GM20431 (cell line): Measurements from ENCODE around the gene GTPBP4.

Experiments used
- in situ Hi-C: fragments of 300-500 bp; cut with MseI, MboI; formaldehyde crosslinking; loops from one replicate; pipeline ENCODE4 v1.15.0; 2020; ENCODE audit warnings: low sequenced_read_pairs; ENCODE audit not compliant: unreplicated experiment

Gene GTPBP4

GRCh38 chr10:987870-988666, at the start of gene GTPBP4:
Gene GTPBP4, plus strand, starts transcription at chr10:988434. Its CDS starts 46 bp downstream, at chr10:988480.
- in situ Hi-C loops: no loop called here

DNA sequence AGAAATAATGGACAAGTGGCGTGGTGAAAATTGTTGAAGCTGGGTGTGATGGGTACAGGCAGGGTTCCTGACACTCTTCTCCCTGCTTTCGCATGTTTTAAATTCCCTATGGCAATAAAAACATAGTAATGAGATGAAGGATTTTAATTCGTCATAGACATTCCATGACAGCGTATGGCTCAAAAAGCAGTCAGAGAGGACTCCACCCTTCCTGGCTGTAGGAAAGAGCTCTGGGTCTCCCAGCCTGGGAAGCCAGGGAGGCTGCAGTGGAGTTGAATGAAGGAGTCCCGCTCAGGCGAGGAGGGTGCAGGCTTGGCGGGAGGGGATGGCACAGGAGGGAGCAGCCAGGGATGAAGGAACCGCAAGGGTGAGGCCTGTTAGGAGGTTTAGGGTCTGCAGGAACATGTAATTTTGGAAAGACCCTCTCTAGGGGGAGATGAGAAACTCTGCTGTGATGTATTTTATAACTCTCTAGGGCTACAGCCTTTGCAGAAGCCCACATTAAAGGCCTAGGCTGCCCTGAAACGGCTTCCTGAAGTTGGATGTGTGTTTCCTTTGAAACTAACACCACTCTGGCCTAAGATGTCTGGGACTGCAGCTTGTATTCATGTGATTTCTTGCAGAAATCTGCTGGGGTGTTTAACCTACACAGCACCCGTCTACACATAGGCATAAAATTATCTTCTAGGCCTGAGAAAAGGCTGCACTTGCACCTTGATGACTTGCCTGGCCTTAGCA, 49.1 kb upstream of the GTPBP4 start:
- in situ Hi-C loops: no loop called here

GRCh38 chr10:943334-944033, 44.8 kb upstream of the GTPBP4 start:
- in situ Hi-C loops: no loop called here

- in situ Hi-C loops: no loop called here
Observed at GRCh38 chr10:944034-944831, 44.0 kb upstream of the GTPBP4 start.

GRCh38 chr10:945778-946177, 42.5 kb upstream of the GTPBP4 start:
- in situ Hi-C loops: no loop called here

DNA sequence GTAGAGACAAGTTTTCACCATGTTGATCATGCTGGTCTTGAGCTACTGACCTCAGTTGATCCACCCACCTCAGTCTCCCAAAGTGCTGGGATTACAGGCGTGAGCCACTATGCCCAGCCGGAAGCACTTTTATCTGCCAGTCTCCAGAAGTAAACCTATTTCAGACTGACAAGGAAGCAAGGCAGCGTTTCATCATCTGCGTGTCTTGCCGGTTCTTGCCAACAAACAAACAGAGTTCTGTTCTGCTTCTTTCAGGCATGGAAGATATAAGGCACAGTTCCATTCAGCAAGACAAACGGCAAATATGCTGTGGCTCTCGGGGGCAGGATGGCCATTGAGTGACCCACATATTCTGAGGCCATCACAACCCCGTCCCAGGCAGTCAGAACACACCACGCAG, 41.2 kb upstream of the GTPBP4 start:
- in situ Hi-C loops: no loop called here

DNA sequence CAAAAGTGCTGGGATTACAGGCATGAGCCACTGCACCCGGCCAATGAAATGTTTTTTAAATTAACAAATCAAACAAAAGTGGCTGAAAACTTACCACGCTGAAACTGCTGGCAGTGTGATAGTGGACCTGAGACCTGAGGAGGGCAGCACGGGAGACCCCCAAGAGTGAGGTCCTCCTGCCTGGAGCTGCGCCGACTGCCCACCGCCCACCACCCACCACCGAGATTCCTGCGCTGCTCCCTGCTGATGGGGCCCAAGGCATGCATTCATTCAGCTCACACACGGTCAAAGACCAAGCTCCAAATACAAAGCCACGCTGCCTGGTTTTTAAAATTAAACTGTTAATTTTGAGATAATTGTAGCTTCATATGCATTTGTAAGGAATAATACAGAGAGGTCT, 40.4 kb upstream of the GTPBP4 start:
- in situ Hi-C loops: no loop called here

GRCh38 chr10:948347-948746, 39.9 kb upstream of the GTPBP4 start:
- in situ Hi-C loops: no loop called here

DNA sequence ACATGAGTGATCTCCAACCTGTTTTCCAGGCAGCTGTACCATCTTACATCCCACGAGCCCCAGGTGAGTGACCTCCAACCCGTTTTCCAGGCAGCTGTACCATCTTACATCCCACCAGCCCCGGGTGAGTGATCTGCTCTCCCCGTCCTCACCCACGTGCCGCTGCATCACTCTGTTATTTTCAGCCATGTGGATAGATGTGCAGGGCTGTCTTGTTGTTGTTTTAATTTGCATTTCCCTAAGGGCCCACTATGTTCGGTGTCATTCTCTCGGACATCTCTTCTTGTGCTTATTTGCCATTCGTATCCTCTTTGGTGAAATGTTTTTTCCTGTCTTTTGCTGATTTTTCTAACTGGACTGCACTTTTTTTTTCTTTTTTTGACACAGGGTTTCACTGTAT, 38.8 kb upstream of the GTPBP4 start:
- in situ Hi-C loops: no loop called here

GRCh38 chr10:953836-954235, 34.4 kb upstream of the GTPBP4 start:
- in situ Hi-C loops: no loop called here

- in situ Hi-C loops: no loop called here
Observed at GRCh38 chr10:954396-954795, 33.8 kb upstream of the GTPBP4 start.

GRCh38 chr10:955127-955819, 33.0 kb upstream of the GTPBP4 start:
- in situ Hi-C loops: no loop called here

GRCh38 chr10:955820-956217, 32.4 kb upstream of the GTPBP4 start:
- in situ Hi-C loops: no loop called here

DNA sequence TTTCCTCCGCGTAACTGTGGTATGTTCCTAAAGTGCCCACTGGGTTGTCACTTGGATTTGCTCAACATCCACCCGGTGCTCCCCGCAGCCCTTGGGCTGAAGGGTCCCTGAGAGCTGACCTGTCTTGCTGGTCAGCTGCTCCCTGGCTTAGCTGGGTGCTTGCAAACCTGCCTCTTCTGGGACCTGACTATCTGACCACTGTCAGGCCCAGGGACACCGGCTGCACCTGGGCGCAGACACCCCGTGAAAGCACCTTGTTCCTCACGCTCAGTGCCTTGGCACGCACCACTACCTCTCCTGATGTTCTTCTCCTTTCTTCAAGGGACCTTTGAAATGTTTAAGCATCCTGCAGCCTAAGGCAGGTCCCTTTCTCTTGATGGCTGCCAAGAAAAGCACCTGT, 30.1 kb upstream of the GTPBP4 start:
- in situ Hi-C loops: no loop called here

DNA sequence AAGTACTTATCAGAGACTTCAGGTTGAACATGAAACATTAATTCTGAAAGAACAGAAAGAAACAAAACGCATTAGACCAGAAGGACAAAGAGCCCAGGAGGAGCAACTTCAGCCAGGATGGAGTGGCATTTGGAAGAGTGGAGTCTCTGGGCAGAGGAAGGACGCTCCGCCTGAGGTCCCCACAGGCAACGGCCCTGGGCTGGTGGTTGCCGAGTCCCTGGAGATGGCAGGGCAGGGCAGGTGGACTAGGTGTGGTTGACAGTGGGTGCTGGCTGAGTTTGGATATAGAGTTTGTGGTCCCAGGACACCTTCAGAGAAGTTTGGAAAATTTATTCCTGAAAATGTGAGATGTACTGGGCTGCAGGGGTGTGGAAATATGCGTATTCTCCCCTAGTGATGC, 29.4 kb upstream of the GTPBP4 start:
- in situ Hi-C loops: no loop called here

DNA sequence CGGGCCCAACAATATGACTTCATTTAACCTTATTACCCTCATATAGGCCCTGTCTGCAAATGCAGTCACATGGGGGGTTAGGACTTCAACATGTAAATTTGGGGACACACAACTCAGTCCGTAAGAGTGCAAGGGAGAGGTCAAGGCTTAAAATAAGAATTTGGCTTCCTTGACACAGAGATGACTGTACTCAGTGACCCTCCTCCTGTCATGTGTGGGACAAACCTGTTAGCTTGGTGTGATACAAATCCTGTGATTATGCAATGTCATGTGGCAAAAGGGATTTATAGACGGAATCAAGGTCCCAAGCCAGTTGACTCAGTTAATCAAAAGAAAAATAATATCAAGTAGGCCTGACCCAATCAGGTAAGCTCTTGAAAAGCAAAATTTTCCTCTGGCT, 25.9 kb upstream of the GTPBP4 start:
- in situ Hi-C loops: no loop called here

- in situ Hi-C loops: no loop called here
Observed at GRCh38 chr10:963186-963585, 25.0 kb upstream of the GTPBP4 start.

- in situ Hi-C loops: no loop called here
Observed at GRCh38 chr10:963655-964054, 24.6 kb upstream of the GTPBP4 start.

GRCh38 chr10:964321-964987, 23.8 kb upstream of the GTPBP4 start:
- in situ Hi-C loops: no loop called here
